Esophagus mucosa (tissue), 1 donor: ENCODE data around the gene C4orf17. TPM values are rescaled to one million over a fixed set of nuclear protein-coding genes. Genes with fewer than 3 reads are reported as not detected.
"Not testable (repeated sequence)": the region's sequence is repeated elsewhere in the genome, so short reads cannot be mapped to it uniquely, and the experiment has no call there.

Experiments
- ATAC-seq: fragments of 200-7000 bp; cut with Tn5 transposase; one replicate; pipeline ENCODE4 v1.9.1; 2020
- total RNA-seq: library from RNA; stranded (reverse); gene quantifications from one replicate; pipeline ENCODE4 v1.2.4, GENCODE V29; 2023
- donor health status: DM: yes; HTN: yes; CAD: no.

The C4orf17 gene
- not detected for total RNA-seq

- no peak for ATAC-seq
Observed at GRCh38 chr4:99510721-99511120, at the start of gene C4orf17. TSS of gene C4orf17 (plus strand) at chr4:99511021. CDS start at chr4:99513082, 2,061 bp downstream.

DNA sequence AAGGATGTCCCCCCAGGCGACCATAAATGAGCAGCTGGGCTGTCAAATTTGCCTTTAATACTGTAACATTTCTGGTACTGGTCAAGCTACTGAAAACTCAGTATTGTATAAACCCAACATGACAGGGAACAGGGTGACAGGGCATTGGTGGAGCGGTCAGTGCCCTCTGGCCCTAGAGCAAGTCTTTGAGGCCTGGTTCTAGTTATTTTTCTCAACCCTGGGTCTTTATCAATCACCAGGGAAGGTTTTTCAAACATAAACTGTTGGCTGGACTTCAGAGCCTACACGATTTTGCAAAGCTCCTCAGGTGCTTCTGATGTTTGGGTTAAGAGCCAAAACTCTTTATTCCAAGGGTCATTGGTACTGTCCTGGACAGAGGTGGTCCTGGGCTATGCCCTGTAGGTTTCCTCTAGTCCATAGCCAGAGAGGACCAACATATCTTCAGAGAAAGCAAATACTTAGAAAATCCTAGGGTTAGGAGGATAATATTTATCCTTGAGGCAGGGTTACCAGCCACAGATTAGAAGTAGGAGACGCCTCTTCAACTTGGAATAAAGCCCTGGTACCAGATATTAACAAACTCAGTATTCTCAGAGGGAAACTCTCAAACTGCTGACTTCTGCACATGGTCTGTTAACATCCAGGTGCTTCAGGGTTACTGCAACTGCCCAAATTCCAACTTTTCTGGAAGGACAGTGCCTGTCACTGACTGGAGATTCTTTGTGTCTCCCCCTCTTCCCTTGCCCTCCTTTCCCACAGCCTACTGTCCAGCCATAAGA lies 49.0 kb upstream of the C4orf17 start:
- ATAC-seq: no peak

- peak; percentile 82 for ATAC-seq
Observed at GRCh38 chr4:99462875-99463464, 47.9 kb upstream of the C4orf17 start.

GRCh38 chr4:99463566-99463965 lies 47.3 kb upstream of the C4orf17 start:
- ATAC-seq: no peak

- ATAC-seq: no peak
Observed at GRCh38 chr4:99467887-99468286, 42.9 kb upstream of the C4orf17 start.

DNA sequence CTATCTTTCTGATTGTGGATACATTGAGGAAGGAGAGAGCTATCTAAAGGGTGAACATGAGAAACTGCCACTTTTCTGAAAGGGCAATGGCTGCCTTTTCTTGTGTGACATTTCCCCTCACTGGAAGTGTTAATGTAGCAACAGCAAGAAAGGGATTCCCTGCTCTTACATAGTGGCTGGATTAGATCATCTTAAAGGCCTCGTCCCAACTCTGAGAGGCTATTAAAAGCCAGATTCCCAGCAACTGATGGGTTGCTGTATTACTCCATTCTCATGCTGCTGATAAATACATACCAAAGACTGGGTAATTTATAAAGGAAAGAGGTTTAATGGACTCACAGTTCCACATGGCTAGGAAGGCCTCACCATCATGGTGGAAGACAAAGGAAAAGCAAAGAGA lies 41.9 kb upstream of the C4orf17 start:
- no peak for ATAC-seq

- no peak for ATAC-seq
Observed at GRCh38 chr4:99471349-99471748, 39.5 kb upstream of the C4orf17 start.

DNA sequence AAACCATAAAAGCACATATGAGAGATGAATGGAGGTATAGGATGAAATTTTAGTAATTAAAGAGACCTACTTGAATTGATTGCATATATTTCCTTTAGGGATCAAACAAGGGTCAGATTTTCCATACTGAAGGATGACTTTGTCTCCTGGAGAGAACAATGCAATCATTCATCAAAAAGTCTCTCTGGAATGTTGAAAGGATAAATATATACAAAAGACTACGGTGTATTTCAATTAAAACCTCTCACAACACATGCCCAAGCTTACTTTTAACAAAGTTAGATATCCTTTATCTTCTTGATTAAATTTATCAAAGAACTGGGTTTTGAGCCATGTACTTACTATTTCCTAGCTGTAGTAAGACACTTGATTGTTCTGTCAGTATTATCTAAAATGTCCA lies 38.9 kb upstream of the C4orf17 start:
- ATAC-seq: no peak

DNA sequence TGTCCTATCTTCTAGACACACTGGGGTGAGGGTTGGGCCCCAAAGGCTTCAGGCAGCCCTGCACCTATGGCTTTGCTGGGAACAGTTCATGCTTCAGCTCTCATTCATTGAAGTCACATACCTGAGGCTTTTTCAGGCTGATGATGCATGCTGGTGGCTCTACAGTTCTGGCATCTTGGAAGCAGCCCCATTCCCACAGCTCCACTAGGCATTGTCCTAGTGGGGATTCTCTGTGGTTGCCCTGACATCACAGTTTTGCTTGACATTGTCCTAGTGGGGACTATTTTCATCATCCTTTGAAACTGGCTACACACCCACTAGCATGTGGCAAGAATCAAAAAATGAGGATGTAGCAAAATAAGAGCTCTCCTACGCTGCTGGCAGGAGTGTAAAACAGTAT lies 37.7 kb upstream of the C4orf17 start:
- ATAC-seq: peak; percentile 32

- no peak for ATAC-seq
Observed at GRCh38 chr4:99483636-99484035, 27.2 kb upstream of the C4orf17 start.

DNA sequence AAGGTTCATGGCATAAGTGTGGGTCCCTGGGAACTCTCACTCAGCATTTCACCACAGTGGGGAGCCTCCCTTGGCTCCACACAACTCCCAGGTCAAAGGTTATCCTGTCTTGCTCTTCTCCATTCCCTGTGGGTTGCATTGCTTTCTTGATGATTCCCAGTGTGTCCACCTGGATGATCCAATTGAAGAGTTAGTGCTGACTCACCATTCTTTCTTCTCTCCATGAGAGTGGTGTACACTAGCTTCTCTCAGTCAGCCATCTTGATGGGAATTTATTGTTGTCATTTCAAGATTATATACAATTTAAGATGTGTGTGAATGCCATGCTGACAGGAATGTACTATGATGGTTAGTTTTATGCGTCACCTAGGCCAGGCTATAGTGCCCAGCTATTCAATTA lies 25.6 kb upstream of the C4orf17 start:
- no peak for ATAC-seq

- not testable (repeated sequence) for ATAC-seq
Observed at GRCh38 chr4:99486648-99487047, 24.2 kb upstream of the C4orf17 start.

- ATAC-seq: no peak
Observed at GRCh38 chr4:99490286-99490685, 20.5 kb upstream of the C4orf17 start.

DNA sequence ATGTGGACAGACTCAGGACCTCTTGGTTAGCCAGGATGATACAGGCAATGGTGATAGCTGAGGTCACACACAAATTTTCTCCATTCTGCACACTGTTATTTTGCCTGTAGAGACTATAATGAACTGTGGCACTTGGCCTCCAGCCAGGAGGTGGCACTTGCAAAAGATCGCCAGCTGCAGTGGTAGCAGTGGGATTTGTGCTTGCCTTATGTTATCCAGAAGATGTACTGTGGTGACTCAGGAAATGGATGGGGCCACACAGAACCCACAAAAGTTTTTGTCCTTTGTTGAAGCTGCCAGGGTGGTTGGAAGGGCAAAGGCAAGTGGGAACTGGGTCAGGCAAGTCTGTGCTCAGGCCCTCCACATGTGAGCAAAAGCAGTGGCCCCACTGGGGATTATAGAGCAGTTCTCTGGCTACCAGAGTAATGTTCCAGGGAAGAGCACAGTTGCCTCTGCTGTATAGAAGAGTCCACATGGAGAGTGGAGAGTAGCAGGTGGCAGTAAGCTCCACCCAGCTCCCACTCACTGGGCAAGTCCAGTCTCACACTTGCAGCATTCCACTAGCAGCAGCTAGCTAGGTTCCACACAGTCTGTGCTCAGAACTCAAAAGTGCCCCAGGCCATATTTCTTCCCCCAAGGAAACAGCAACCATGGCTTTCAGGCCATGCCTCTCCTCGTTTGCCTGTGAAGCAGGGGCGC lies 5.9 kb upstream of the C4orf17 start:
- peak; percentile 61 for ATAC-seq

DNA sequence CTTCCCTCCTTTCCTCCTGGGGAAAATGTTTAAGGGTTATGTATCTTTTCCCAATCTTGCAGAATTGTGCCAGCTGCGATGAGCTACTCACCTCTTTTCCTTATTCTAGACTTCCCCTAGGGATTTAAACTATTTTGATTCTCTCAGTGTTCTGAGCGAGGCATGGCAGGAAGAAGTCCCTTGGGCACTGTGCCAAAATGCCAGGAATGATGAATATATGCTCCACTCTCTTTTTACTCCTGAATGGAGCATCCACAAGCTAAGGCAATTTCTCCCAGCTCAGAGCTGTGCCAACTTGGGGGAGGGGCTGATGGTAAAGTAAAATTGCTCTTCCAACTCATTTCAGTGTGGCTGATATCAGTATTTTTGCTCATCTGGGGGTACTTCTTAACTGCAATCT lies 4.0 kb upstream of the C4orf17 start:
- no peak for ATAC-seq

DNA sequence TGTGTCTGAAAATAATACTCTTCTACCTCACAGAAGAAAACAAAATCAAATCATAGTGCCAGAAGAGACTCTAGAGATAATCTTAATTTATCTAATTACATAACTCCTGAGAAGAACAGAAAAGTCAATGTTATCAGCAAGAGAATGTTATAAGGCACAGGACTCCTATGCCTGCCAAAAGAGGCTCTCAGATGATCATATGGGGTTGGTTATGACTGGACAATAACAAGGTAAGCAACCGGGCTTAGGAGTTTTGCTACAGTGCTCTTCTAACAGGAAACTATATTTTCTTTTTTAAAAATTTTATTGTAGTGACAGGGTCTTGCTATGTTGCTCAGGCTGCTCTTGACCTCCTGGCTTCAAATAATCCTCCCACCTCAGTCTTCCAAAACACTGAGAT lies 3.5 kb upstream of the C4orf17 start:
- no peak for ATAC-seq

GRCh38 chr4:99507762-99508161 lies 3.1 kb upstream of the C4orf17 start:
- peak; percentile 39 for ATAC-seq

DNA sequence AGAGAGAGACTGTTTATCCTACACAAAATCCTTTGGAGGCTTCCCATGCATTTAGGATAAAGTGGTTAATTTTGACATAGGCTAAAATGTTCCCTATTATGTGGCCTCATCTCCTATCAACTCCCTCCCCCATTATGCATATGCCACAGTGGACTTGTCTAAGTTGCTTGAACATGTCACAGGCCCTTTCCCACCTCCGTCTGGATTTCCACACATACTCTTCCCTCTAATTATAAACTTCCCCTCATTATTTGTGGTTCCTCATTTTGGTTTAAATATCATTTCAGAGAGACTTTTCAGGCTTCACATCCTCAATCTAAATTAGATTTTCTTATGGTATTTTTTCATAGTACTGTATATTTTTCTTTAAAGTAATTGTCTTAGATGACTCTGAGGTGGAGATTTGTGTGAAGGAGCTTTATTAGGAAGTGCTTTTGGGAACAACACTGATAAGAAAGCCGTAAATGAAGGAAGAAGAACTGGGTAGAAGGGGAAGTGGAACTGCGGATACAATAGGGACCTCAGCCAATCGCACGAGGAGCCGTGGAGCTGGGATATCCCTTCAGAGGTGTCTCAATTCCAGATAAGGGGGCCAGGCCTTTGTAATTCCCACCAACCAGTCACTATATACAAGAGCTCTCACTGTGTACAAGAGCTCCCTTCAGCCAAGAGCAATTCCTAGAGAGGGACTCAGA lies 7.9 kb downstream of the C4orf17 start:
- no peak for ATAC-seq

GRCh38 chr4:99529228-99529627 lies 18.4 kb downstream of the C4orf17 start:
- ATAC-seq: no peak

- no peak for ATAC-seq
Observed at GRCh38 chr4:99529956-99530355, 19.1 kb downstream of the C4orf17 start.

DNA sequence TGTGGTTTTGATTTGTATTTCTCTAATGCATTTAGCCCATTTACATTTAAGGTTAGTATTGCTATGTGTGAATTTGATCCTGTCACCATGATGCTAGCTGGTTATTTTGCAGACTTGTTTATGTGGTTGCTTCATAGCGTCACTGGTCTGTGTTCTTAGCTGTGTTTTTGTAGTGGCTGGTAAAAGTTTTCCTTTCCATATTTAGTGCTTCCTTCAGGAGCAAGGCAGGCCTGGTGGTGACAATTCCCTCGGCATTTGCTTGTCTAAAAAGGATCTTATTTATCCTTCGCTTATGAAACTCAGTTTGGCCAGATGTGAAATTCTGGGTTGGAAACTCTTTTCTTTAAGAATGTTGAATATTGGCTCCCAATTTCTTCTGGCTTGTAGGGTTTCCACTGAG lies 23.9 kb downstream of the C4orf17 start:
- not testable (repeated sequence) for ATAC-seq

- no peak for ATAC-seq
Observed at GRCh38 chr4:99536271-99536670, 25.4 kb downstream of the C4orf17 start.

DNA sequence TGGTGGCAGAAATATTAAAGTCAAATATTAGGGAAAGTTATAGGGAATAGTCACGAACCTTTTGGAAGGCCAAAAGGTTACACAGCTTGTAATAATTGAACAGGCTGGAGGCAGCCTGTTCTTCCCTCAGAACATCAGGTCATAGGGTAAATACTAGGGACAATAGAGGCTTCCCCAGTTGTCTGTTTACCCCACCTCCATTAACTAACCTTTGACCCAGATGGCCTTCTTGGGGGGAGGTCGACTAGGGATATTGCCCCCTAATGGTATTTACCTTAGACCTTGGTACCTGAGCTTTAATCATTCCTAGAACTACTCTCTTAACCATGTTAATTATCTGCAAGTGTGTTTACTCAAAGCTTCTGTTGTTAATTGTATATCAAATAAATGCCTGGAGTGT lies 26.0 kb downstream of the C4orf17 start:
- no peak for ATAC-seq
